GM21526 (cell line): ENCODE results near the gene SLC2A9.

Source experiments
- ATAC-seq: cut with Tn5 transposase; IDR thresholded peaks from one replicate; pipeline ENCODE4 v1.9.1; 2021; ENCODE audit warnings: moderate library complexity; ENCODE audit not compliant: unreplicated experiment, low FRiP score

Gene SLC2A9

DNA sequence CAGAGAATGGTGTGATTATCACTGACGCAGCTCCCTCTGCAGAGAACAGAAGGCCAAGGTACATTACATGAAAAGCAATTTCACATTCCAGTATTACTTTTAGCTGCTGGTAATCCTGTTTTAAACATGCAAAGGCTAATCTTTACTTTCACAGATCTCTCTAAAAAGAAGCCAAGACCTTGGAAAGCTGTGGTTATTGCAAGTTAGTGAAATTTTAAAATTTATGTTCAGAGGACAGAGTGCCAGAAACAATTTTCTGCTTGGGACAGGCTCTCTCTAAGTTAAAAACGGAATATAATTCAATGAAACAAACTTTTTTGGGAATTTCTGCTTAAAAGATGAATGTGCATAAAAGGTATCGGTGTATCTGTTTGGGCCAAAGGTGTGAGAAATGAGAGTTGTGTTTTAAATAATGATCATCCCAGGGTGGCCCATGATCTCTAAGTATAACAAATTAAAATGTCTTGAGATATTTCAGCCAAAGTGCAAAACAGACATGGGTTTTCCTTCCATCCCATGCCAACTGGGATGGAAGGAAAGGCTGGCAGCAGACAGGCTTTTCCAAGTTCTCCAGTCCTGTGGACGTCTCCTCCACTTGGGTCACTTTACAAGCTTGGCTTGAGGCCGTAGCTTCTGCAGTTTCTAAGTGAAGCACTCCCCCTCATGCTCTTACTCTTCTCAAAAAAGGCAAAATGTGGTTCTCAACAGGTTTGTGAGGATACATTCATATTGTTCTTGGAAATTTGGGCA lies 121.8 kb downstream of the SLC2A9 start:
- ATAC-seq: no peak

DNA sequence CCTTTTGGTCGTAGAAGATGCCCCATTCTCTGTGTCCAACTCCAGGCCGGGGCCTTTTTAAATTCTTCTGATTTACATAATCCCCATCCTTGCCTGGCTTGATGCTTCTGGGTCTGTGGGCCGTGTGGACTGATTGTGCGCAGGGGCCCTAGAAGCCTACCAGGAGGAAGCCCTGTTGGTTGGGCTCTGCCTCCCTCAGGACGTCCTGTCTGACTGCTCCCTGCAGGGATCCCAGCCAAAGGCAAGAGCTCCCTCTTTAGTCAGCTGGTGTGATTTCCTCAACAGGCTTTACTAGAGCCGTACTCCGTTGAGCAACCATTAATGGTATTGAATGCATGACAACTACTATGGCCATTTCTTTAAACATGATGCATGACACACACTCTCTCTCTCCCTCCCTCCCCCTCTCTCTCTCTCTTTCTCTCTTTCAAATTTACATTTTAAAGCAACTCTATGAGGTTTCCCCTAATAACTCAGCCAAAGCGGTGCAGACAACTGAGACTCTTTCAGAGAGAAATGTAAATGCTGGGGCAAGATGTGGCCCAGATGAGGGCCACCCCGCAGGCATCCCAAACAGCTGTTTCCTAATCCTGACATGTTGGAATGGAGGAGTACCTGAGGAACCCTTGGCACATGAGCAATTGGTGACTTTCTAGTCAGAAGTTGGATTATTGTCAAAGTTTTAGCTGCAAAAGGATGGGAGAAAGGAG lies 122.5 kb downstream of the SLC2A9 start:
- no peak for ATAC-seq

DNA sequence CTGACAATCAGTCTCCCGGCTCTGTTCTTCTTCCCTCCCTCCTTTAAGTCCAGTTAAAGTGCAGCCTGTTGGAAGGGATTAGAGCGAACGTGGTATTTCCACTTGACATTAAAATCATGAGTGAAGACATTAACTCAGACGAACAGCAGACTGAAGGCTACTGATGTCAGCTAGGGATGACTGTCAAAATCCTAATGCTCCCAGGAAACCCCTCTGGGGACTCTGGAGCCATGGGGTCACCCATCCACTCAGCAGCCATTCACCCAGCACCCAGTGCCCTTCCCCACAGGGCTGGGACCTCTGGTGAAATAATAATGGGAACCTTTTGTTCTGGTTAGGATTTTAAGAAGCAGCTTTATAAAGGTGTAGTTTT lies 126.0 kb downstream of the SLC2A9 start:
- ATAC-seq: no peak

DNA sequence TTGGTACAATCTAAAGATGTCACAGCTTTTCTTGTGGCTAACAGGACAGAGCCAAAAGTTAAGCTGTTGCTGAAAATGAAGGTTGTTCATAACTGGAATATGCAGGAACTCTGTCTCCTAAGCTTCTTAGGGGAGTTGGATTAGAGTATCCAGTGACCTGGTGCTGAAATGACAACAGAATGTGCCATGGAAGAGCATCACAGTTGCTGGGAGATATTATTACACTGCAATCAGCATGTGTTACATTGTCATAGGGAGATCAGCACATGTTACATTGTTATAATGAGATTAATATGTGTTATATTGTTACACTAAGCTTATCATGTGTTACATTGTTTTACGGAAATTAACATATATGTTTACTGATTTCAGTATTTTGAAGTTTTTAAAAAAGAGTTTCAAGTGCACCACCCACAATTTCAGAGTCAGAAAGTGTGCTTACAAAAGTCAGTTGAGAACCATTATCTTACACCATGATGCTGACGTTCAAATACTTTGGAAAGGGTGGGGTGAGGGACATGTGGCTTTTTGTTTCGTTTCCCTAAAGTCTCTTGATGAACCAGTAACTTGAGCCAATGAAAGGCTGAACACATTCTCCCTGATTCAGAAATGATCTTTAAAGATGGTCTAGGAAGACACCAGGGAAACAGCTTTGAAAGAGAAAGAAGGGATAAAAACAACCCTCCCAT lies 126.5 kb downstream of the SLC2A9 start:
- ATAC-seq: no peak

DNA sequence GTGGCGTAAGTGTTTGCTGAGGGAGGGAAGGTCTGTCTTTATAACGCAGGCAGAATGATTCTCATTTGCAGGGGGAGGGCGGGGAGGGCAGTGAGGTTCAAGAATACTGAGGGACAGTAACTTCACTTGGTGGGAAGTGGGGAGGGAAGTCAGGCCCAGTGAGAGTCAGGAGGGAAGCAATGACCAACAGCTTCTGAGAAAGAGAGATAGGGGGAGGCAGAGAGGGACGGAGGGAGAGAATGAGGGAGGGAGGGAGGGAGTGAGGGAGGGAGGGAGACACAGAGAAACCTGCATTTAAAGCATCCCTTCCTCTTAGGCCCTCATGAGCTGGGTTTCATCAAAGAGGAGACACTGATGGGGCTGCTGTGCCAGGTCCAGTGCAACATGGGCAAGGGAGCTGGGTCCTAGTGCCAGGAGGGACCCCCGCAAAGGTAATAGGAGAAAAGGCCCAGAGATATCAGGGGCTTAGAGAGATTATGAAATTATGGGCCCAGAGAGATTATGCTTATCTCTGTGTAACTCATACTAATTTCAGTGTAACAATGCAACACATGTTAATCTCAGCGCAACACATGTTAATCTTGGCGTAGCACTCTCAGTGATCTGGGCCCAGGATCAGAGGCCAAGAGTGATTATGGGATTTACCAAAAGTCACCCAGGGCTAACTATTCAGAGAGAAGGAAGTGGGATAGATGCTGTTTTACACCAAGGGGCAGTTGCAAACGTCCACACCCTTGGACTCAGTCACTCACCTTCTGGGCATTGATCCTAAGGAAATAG lies 127.8 kb downstream of the SLC2A9 start:
- no peak for ATAC-seq

DNA sequence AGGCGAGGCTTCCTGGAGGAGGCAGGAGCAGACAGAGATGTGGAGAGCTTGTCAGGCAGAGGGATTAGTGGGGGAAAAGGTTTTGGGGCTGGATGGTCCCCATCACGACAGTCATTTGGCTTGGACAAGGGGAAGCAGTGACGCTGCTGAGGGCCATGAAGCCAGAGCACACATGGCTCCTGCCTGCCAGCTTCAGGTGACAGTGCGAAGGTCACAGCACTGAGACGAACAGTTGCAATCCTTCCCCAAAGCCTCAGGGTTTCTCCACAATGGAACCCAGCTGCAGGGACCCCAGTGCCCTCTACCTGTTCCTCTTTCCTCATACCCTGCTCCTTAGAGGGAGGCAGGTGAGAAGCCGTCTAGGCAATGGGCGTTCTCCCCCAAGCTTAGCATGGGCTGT lies 129.6 kb downstream of the SLC2A9 start:
- no peak for ATAC-seq

DNA sequence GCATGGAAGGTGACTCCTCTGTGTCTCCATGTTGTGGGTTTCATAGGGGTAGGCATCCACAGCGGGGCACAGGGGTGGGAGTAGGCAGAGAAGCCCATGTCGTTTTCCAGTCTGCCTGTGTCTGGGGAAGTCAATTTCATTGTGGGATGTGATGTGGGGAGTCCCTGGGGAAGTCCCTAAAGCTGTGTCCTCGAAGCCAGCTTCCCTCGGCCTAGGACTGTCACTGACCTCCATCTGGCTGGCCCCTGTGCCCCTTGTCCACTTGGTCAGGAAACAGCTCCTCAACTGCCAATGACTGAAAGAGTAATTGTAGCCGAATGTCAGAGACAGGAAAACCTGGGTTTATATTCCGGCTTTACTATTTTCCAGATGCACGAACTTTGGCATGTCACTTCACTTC lies 130.2 kb downstream of the SLC2A9 start:
- no peak for ATAC-seq

DNA sequence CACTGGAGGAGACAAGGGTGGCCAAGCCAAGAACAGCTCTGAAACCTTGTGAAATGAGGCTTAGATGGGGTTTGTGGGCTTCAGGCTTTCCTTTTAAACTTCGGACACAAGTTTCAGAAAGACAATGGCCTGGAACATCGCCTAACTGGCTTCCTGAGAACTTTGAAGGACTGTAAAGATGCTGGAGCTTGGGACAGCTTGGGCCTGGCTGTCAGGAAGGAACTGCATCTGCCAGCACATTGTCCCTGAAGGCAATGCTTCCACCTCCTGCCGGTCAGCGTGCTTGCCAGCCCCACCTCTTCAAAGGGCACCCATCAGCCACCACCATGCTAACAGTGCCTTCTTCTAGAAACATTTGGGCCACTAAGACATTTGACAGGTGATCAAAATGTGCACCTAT lies 132.0 kb downstream of the SLC2A9 start:
- ATAC-seq: no peak

DNA sequence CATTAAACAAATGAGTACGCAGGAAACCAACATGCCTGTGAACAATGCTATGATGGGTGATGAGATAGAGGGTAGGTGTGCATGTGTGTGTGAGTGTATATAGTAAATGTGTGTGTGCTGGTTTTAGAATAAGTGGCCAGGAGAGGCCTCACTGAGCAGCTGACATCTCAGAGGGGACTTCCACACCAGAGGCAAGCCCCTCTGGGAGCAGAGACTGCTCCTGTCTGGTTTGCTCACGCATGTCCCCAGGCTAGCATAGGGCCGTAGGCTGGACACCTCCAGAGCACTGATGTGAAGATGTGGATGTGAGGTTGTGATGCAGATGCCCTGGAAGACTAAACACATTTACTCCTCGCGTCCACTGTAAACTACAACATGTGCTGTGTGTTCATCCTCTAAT lies 135.3 kb downstream of the SLC2A9 start:
- no peak for ATAC-seq

DNA sequence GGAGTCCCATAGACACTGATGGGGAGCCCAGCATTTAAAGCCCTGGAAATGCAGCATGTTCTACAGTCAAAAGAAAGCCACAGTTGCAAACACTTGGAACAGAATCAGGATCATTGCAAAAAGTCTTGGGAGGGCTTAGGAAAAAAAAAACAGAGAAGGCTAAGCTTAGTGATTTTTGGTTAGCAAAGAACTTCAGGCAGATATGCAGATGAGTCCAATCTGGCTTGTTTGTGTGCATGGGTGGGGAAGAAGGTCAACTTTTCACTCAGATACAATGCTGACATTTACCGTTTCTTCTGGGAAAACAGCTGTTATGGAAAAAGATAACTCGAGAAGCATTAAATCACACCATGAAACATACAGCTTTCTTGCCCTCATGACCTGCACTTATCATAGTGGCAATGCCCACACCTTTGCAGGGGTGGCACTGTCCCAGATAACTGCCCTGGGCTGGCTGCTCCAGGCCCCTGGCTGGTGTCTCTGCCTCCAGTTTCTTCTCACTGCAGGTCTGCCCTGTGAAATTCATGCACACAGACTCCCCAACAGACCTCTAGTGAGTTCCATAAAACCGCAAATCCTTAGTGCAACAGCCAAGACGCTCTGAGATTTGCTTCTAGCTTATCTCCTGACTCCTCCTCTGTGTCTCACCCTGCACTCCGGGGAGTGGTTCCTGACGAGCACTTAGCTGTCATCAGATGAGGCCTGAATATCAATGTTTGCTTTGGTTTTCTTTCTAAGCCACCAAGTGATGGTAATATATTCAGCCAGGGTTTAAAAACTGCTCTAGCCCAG lies 140.7 kb downstream of the SLC2A9 start:
- no peak for ATAC-seq

DNA sequence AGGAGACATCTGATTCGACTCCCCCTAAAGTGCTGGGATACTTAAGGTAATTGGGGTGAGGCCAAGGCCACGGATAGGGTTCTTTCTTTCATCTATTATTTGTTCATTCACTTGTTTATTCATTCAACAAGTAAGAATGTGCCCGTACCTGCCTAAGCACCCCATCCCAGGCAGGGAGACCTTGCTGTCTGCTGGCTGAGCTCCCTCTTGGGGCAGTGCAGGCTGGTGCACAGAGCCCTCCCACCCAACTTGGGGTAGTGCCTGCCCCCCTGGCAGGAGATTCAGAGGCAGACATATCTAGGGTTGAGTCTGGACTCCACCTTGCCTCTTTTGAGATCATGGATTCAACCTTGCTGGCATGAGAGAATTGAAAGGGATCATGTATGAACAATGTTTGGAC lies 144.2 kb downstream of the SLC2A9 start:
- no peak for ATAC-seq

DNA sequence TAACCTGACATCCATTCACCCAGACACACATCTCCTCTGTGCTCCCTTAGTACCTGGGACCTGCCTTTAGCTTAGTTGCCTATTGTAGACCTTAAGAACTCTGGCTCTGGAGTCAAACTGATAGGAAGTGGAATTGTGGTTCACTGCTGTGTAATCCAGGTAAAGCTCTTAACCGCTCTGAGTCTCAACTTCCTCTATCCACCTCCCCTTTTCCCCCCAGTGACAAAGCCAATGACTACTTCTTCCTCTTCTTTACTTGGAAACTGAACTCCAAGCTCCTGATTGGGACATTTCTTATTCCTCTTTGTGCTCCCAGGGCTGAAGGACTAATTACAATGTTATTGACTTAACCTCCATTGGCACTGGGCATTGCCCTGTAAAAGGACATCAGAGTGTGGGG lies 145.8 kb downstream of the SLC2A9 start:
- no peak for ATAC-seq

DNA sequence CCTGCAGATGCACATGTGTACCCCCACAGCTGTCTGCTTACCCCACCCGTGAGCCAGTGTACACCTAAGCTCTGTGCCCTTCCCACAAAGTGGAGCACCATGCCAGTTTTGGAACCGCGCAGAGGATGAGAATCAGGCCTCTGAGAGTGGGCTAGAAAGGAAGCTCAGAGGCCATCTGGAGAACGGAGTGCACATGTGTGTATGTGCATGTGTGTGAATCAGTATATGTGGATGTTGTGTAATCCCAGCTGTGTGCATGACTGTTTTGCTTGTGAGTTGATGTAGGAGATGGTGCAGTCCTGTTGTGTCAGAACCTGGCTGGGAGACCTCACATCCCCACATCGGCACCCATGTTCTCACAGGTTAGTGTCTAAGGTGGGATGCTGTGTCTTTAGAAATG lies 146.9 kb downstream of the SLC2A9 start:
- ATAC-seq: no peak

DNA sequence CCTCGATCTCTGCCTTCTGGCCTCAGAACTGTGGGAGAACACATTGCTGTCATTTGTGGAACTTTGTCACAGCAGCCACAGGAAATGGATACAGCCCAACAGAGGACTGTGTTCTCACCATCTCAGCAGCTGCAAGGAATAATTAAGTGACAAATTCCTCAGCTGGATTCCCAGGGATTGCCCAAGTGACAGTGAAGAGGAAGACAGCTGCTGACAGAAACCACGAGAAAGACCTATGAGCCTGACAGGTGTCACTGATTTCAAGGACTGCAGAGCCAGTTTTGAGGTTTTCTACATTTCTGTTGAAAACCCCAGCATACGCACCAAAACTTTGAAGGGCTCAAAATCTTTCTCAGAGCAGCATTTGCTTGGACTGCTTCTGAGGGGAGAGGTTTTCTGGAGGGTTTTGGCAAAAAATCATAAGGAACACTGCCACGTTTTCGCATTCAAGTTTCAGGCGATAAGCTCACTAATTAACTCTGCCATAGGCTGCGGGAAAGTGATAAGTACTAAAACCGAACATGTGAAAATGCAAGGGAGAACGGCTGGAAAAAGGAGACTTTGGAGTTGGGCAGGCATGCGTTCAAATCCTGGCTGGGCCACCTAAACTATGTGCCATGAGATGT lies 151.0 kb downstream of the SLC2A9 start:
- ATAC-seq: no peak

DNA sequence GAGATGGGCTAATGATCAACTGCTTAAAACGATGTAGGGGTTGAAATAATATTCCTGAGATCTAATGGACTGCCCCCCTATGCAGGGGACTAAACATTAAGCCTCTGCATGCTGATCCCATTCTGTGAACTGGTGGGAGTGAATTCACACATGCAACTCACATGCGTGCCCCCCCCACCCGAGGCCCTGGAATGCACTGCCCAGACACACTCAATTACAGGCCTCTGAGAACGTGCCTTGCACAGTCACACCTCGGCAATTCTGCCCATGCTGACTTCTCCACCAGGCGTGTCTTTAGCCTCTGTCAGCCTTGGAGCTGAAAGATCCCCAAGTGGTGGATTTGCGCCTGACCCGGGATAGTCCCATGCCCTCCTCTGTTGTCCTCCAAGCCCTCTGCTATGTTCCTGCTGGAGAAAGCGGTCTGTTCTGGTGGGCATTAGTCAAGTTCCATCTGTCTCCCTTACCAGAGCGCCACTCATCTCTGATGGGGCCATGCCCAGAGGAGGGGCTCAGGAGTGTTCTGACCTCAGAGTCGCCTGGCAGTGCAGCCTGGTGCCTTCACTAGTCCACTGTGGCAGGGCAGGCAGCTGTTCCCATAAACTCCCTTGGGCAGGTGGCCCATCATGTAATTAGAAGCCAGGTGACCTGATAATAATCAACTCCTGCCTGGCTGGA lies 153.4 kb downstream of the SLC2A9 start:
- ATAC-seq: no peak

DNA sequence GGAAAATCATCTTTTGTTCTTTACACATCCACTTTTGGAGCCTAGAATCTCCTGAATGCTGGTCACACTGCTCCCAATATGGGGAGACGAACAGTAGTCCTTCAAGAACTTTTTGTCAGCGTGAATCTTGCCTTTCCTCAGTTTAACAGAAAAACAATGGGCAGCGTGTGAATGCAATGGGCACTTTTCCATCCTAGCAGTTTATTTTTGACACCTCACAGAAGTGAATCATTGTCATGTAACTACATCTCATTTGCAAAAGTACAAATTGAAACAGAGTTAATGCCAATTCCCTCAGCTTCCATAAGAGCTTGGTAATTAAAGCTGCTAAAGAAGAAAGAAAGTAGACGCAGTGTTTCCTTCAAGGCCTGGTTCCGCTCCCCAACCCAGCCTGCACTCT lies 154.4 kb downstream of the SLC2A9 start:
- ATAC-seq: no peak

DNA sequence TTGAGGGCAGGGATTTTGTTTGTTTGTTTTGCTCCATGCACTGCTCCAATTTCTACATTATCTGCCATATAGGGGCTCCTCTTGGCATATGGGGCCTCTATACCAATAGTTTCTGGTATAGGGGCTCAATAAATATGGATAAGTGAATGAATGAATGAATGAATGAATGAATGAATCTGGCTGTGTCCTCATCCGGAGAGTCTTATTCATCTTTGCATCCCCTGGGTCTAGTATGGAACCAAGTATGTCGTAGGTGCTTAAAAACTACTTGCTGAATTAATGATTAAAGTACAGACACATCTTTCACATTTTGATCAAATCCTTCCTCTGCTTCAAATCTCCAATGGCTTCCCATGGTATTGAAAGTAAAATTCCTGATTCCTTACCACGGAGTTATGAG lies 159.7 kb downstream of the SLC2A9 start:
- ATAC-seq: no peak

DNA sequence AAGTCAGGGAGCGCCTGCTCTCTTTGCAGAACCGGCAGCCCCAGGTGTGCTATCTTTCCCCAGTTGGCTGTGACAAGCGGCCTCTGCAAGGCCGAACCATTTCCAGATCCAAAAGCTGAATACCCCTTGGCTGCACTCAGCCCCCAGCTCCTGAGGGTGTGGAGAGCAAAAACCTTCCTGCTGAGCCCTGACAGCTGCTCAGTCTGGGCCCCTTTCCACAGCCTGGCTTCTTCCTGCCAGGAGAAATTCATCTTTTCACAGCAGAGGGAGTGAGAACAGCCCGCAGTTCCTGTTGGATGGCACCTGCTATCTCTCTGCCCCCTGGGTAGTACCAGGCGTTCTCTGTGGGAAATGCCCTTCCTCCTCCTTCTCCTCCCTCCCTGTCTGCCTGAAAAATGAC lies 161.5 kb downstream of the SLC2A9 start:
- ATAC-seq: no peak

DNA sequence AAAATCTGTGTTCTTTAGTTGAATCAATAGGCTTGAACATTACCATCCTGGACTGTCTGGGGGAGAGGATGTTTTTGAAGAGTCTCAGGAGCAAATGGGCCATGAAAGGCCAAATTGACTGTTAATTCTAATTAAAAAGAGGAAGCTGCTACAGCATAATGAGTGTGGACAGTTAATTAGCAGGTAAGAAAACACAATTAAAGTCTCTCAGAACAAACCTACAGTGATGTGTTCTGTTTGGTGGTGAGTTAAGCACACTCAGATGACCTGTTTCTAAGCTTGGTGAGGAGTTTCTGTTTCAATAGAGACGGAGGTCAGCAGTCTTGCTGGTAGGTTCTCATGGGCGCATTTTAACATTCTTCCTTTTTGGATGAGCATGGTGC lies 171.8 kb downstream of the SLC2A9 start:
- no peak for ATAC-seq
